Measurements from ENCODE around the gene ARID3B.

The ARID3B gene

DNA sequence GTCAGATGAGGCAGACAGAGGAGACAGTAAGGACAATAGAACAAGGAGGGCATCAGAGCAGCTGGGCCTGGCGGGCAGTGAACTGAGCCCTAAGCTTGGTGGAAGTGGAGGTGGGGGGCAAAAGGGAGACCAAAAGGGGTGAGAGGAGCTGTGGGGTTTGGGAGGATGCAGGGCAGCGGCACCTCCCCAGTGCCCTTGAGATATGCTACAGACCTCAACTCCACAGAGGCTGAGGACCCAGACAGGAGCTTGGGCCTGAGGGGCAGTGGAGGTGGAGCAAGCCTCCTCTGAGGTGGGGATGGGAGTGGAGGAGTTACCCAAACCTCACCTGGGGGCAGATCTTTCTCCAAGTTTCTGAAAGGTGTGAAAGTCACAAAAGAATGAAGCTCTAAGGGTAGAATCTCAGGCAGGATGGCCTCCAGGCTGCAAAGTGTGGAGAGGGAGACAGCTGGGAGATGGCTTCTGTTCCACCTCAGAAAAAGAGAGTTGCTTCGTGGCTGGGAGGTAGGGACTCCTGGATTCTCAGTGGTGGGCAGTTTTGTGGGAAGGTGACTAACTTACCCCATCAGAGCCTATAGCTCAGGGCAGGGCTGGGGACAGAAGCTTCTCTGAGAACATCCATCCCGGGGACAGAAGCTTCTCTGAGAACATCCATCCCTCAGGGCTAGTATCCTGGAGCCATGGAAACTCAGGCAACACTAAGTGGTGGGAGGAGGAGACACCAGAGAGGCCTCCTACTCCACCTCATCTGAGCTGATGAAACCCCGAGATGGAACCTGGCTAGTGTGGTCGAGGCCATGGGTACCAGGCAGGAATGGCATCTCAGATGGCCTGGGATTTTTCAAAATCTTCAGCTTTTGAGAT, 72.3 kb downstream of the ARID3B start:
- Mint-ChIP-seq H3K27ac (peak overlapping the region; percentile 70), H3K4me3 (peak overlapping the region; percentile 54), H3K27me3 (ENCODE audit: low read depth) (no peaks in the 10 kb centered on the region), H3K9me3 (no peaks in the 10 kb centered on the region), H3K4me1 (ENCODE audit: low read depth) (peaks cover 22% of the 10 kb centered on the region), H3K36me3 (ENCODE audit: low read depth) (peaks cover 6% of the 10 kb centered on the region)

DNA sequence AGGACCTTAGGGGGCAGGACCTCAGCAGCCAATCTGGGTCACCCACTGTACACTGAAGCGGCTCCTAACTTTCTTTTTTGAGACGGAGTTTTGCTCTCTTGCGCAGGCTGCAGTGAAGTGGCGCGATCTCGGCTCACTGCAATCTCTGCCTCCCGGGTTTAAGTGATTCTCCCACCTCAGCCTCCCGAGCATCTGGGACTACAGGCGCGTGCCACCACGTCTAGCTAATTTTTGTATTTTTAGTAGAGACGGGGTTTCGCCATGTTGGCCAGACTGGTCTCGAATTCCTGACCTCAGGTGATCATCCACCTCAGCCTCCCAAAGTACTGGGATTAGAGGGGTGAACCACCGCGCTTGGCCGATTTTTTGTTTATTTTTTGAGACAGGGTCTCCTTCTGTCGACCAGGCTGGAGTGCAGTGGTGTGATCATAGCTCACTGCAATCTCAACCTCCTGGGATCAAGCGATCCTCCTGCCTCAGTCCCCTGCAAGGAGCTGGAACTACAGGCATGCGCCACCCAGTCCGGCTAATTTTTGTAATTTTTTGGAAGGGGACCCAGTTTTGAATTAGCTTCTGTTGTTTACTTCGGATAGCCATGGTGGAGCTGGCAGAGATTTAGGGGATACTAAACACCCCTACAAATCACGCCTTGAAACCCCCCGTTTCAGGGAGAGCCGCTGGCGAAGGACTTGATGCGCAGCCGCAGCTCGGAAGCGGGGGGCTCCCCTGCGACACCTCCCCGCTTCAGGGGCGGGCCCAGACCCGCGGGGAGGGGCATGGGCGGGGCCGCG, 73.1 kb downstream of the ARID3B start:
- H3K27me3 Mint-ChIP-seq (ENCODE audit: low read depth) = no peaks in the 10 kb centered on the region
- H3K4me1 Mint-ChIP-seq (ENCODE audit: low read depth) = peaks cover 24% of the 10 kb centered on the region
- H3K27ac Mint-ChIP-seq = no peak overlapping the region
- H3K4me3 Mint-ChIP-seq = peak overlapping the region; percentile 69
- peaks cover 6% of the 10 kb centered on the region for H3K36me3 Mint-ChIP-seq (ENCODE audit: low read depth)
- no peaks in the 10 kb centered on the region for H3K9me3 Mint-ChIP-seq

DNA sequence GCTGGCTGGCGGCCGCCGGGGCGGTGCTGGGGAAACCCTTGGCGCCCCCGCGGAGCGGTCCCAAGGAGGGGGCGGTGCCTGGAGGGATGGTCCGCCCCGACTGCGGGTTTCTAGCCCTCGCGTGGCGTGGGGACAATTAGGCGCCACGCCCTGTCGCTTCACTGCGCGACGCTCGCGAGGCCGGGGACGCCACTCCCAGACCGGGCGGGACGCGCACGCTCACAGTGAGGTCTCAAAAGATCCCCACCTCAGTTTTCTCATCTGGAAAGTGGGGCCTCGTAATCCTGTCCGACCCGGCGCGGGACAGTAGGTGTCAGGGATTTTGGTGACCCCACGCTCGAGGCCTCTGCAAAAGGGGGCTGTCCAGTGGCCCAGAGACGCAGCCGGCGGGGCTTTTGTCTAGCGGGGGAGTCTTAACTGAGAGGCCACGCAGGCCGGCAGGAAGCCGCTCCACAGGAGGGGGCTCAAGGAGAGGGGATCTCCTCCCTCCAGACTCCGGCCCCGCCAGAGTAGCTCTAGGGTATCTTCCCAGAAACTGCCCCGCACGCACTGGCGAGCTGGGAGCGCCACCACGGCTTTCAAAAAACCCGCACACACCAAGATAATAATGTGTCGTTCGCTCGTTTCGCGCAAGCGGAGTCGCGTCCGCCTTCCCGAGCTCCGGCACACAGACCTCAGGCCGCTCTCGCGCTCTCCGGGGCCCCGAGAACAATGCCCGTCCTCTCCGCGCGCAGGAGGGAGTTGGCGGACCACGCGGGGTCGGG, 73.9 kb downstream of the ARID3B start:
- Mint-ChIP-seq H3K4me1 (ENCODE audit: low read depth) (peaks cover 27% of the 10 kb centered on the region), H3K9me3 (no peaks in the 10 kb centered on the region), H3K27ac (peak overlapping the region; percentile 95), H3K4me3 (peak overlapping the region; percentile 96), H3K36me3 (ENCODE audit: low read depth) (peaks cover 13% of the 10 kb centered on the region), H3K27me3 (ENCODE audit: low read depth) (no peaks in the 10 kb centered on the region)

DNA sequence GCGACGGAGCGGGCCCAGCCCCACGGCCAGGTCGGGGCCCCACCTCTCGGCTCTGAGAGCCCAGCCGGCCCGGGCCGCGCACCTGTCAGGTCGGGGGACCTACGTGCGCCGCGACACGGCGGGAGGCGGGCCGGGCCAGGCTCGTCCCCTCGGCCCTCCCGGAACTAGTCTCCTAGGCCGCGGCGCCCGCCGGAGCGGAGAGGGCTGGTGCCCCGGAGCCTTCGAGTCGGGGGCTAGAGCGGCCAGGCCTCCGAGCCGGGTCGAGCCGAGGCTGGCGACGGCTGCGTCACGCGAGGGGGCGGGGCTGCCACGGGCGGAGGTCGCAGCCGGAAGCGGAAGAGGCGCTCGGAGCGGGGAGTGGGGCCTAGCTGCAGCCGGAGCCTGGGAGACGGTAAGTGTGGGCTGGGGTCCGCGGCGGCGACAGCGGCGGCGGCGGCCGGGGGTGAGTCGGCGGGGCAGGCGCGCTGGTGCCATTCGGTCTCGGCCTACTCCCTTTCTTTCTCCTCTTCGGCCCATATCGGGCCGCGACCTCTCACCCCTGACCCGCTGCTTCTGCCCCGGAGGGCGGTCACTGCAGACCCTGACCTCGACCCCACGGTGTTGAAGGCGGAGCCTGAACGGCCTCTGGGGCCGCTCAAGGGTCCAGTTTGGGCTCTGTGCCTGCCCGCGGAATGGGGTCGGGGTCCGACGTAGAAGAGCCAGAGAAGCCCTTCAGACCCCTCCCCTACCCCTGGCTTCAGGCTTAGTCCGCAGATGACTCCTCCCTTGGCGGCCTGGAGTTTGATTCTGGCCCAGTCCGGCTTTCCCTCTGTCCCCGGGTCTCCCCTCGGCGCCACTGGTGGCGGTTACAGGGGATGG, 74.7 kb downstream of the ARID3B start, which contains the start of gene CLK3:
CLK3 (plus strand) TSS at position 329 of the 858 bp plus-strand sequence. CDS start 3,361 bp downstream, outside the sequence.
- Mint-ChIP-seq H3K9me3 (no peaks in the 10 kb centered on the region), H3K36me3 (ENCODE audit: low read depth) (peaks cover 21% of the 10 kb centered on the region), H3K27me3 (ENCODE audit: low read depth) (no peaks in the 10 kb centered on the region), H3K4me1 (ENCODE audit: low read depth) (peaks cover 27% of the 10 kb centered on the region), H3K4me3 (peak within 1 kb of the TSS; percentile 96), H3K27ac (peak within 1 kb of the TSS; percentile 95)

DNA sequence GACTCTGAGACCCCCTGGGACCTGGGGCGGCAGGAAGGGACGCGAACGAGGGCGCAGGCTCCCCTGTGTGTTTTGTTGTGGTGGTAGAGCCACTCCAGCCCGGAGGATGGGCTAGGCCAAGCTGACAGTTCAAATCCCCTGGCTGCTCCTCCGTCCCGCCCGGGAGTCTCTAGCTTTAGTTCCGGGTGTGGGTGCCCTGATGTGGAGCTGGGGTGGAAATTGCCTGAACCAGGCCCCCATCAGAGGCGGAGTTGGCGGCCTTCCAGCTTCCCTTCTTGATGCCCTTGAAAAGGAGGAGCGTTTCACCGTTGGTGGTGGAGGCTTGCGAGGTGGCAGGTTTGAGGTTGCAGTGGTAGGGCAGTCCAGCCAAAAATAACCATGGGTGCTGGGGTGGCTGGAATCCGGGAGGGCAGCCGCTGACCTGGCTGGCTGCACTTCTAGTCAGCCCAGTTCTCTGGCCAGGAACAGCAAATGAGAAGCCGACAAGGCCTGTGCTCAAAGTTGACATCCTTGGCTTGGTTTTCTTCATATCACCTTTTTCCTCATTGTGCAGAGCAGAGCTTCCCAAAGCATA, 75.4 kb downstream of the ARID3B start:
- Mint-ChIP-seq H3K4me3 (peak overlapping the region; percentile 96), H3K36me3 (ENCODE audit: low read depth) (peaks cover 26% of the 10 kb centered on the region), H3K27ac (peak overlapping the region; percentile 88), H3K4me1 (ENCODE audit: low read depth) (peaks cover 33% of the 10 kb centered on the region), H3K9me3 (no peaks in the 10 kb centered on the region), H3K27me3 (ENCODE audit: low read depth) (no peaks in the 10 kb centered on the region)

DNA sequence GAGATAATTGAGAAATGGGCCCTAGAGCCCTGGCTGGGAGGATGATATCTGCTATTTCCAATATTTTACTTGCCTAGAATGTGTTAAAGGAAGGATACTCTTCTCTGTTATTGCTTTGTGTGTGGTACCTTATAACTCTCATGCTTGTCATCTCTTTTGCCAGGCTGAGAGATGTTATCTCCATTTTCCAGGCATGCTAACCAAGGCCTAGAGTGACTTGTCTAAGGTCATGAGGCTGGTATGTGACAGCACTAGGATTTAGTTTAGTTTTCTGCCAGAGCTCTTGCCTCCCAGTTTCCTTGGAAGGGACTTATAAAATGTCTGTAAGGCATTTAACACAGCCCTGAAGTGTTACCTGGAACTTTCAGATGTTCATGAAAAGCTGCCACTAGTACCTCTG, 76.0 kb downstream of the ARID3B start:
- no peaks in the 10 kb centered on the region for H3K27me3 Mint-ChIP-seq (ENCODE audit: low read depth)
- peak overlapping the region; percentile 96 for H3K4me3 Mint-ChIP-seq
- peaks cover 30% of the 10 kb centered on the region for H3K36me3 Mint-ChIP-seq (ENCODE audit: low read depth)
- peaks cover 33% of the 10 kb centered on the region for H3K4me1 Mint-ChIP-seq (ENCODE audit: low read depth)
- H3K9me3 Mint-ChIP-seq = no peaks in the 10 kb centered on the region
- peak overlapping the region; percentile 88 for H3K27ac Mint-ChIP-seq

DNA sequence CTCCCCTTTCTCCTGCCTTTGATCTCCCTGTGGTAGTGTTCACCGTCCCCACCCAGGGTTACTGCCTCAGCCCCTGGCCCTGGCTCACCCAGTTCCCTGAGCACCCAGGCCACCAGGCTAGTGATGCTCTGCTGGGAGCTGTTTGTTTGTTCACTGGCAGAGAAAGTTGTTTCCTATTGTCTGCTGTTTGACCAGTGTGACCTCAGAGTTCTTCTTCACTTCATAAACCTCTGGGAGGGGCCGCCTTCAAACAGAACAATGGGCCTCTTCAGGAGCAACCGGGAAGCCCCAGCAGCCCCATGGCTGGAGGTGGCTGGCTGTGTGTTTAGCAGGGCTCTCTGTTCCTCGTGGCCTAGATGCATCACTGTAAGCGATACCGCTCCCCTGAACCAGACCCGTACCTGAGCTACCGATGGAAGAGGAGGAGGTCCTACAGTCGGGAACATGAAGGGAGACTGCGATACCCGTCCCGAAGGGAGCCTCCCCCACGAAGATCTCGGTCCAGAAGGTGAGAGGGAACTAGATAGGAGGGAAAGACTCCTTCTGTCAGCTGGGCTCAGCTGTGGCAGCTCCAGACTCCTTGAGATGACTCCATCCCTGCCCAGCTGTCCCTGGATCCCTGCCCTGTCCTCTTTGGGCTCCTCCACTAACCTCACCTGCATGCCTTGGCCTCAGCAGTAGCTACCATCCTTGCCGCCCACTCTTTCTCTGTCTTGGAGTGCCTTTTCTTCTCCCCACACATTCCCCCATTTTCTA, 78.0 kb downstream of the ARID3B start:
- Mint-ChIP-seq H3K27me3 (ENCODE audit: low read depth) (no peaks in the 10 kb centered on the region), H3K9me3 (no peaks in the 10 kb centered on the region), H3K27ac (peak overlapping the region; percentile 32), H3K36me3 (ENCODE audit: low read depth) (peaks cover 42% of the 10 kb centered on the region), H3K4me1 (ENCODE audit: low read depth) (peaks cover 31% of the 10 kb centered on the region), H3K4me3 (no peak overlapping the region)

DNA sequence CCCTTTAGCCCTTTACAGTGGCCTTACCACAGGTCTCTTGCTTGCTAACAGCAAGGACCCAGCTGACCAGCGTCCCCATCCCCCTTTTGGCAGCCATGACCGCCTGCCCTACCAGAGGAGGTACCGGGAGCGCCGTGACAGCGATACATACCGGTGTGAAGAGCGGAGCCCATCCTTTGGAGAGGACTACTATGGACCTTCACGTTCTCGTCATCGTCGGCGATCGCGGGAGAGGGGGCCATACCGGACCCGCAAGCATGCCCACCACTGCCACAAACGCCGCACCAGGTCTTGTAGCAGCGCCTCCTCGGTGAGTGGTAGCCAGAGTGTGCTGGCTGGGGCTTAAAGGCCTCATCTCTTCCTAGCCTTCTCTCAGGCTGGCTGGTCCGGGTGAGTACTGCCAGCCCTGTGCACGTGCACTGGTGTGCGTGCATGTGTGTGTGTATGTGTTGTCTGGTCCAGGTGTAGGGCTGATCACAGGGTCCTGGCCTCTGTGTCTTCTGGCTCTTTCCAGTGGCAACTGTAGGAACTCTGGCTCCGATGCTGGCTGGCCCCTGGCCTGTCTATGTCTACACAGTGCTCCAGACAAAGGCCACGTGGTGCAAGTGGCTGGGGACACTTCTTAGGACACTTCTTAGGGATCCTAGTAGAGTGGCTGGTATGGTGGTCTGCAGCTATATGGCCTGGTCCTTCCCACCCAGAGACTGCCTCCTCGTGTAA, 79.1 kb downstream of the ARID3B start:
- peaks cover 29% of the 10 kb centered on the region for H3K4me1 Mint-ChIP-seq (ENCODE audit: low read depth)
- no peaks in the 10 kb centered on the region for H3K27me3 Mint-ChIP-seq (ENCODE audit: low read depth)
- peaks cover 51% of the 10 kb centered on the region for H3K36me3 Mint-ChIP-seq (ENCODE audit: low read depth)
- H3K4me3 Mint-ChIP-seq = no peak overlapping the region
- H3K9me3 Mint-ChIP-seq = no peaks in the 10 kb centered on the region
- no peak overlapping the region for H3K27ac Mint-ChIP-seq

DNA sequence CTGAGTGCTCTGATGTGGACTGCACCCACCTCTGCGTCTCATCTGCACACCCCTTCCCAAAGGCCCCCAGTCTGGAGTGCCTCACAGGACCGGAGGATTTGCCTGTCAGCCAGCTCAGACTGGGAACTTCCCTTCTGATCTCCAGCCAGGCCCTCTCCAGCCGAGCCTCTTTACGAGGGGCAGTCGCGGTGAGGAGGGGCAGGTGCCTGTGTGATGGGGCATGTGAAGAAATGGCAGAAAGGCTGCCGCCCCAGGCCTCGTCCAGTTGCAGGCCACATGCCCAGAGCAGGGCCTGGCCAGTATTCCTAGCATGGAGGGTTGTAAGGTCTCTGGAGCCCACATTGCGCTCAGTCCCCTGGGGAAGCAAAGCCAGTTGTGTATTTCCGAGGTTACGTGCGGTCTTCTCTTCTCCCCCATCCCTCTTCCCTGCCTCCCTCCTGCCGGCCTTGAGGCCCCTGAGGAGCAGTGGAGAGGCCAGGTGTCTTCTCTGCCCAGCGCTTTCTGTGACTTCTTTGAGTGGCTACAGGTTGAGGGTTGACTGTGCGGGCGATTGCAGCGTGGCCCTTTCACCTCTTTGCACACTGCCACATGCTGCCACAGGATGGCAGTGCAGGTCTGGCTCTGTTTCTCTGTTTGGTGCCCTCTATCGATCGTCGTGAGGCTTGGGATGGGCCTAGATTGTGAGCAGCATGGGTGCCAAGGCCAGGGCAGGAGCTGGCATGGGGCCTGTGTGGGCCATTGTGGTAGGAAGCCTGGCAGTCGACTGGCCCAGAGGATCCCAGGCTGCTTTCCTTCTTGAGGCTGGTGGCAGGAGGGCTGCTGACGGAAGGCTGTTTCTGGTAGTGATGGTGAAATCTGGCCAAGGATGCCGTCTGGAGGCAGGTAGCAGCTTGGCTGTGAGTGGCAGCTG, 79.9 kb downstream of the ARID3B start:
- no peaks in the 10 kb centered on the region for H3K9me3 Mint-ChIP-seq
- H3K27me3 Mint-ChIP-seq (ENCODE audit: low read depth) = no peaks in the 10 kb centered on the region
- H3K27ac Mint-ChIP-seq = peak overlapping the region; percentile 33
- peaks cover 56% of the 10 kb centered on the region for H3K36me3 Mint-ChIP-seq (ENCODE audit: low read depth)
- H3K4me1 Mint-ChIP-seq (ENCODE audit: low read depth) = peaks cover 31% of the 10 kb centered on the region
- no peak overlapping the region for H3K4me3 Mint-ChIP-seq

DNA sequence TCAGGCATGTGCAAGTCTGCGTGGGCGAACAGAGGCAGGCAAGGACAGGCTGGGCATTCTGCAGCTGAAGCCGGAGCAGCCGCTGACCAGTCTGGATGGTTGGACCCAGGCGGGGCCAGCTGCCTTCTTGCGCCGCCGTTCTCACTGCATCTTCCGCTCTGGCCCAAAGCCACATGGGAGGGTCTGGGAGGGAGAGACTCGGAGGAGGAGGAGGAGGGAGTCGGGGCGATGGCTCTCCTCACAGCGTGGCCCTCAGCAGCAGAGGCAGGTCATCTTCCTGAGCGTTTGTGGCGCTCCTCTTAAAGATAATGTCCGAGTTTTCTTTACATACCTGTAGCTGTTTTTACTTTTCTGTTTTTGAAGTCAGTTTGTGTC, 80.5 kb downstream of the ARID3B start:
- no peak overlapping the region for H3K27ac Mint-ChIP-seq
- H3K27me3 Mint-ChIP-seq (ENCODE audit: low read depth) = no peaks in the 10 kb centered on the region
- H3K9me3 Mint-ChIP-seq = no peaks in the 10 kb centered on the region
- H3K4me3 Mint-ChIP-seq = no peak overlapping the region
- H3K36me3 Mint-ChIP-seq (ENCODE audit: low read depth) = peaks cover 61% of the 10 kb centered on the region
- peaks cover 29% of the 10 kb centered on the region for H3K4me1 Mint-ChIP-seq (ENCODE audit: low read depth)

DNA sequence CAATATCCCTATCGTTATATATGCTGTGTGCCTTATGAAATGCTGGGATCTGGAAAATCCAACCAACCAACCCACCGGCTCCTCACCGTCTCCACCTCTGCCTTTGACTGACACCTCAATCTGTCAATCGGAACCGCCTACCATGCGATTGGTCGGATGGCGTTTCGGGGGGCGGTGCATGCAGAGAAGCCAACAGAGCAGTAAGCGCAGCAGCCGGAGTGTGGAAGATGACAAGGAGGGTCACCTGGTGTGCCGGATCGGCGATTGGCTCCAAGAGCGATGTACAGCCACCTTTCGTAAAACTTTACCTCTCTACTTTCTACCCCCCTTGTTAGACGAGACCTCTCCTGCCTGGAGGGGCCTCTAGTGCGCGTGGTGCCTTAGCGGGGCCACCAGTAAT, 80.9 kb downstream of the ARID3B start:
- Mint-ChIP-seq H3K4me3 (no peak overlapping the region), H3K9me3 (no peaks in the 10 kb centered on the region), H3K27me3 (ENCODE audit: low read depth) (no peaks in the 10 kb centered on the region), H3K4me1 (ENCODE audit: low read depth) (peaks cover 28% of the 10 kb centered on the region), H3K27ac (no peak overlapping the region), H3K36me3 (ENCODE audit: low read depth) (peaks cover 62% of the 10 kb centered on the region)

DNA sequence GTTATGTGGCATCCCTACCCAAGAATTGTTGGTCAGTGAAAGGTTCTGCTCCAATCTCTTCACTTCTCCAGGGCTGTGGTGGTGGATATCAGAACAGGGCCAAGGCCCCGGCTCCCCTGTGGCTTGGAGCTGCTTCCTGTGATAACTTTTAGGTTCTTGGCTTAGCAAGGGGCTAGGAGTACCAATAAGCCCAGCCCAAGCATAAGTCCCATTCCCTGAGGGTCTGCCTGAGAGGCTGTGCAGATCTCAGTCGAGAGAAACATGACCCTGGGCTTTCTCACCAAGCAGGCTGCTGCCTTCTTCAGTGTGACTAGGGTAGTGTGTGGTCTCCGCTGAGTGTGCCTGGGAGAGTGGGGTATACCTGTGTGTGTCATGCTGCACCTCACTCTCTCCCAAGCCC, 81.7 kb downstream of the ARID3B start:
- no peak overlapping the region for H3K4me3 Mint-ChIP-seq
- no peaks in the 10 kb centered on the region for H3K9me3 Mint-ChIP-seq
- H3K36me3 Mint-ChIP-seq (ENCODE audit: low read depth) = peaks cover 65% of the 10 kb centered on the region
- H3K27me3 Mint-ChIP-seq (ENCODE audit: low read depth) = no peaks in the 10 kb centered on the region
- H3K4me1 Mint-ChIP-seq (ENCODE audit: low read depth) = peaks cover 23% of the 10 kb centered on the region
- H3K27ac Mint-ChIP-seq = no peak overlapping the region

Measured in T-helper 1 cell treated with Interleukin-12 subunit alpha and Interleukin-12 subunit beta and Interleukin-4 antibody, amounts not matched to agents 30 μg/mL and 1 μg/mL, for 36 hours (primary cell).